SU-DHL-6 (cell line): ENCODE results near the gene PDE3B.
"Not testable (repeated sequence)": the region's sequence is repeated elsewhere in the genome, so short reads cannot be mapped to it uniquely, and the experiment has no call there.

Experiments
- H2AFZ ChIP-seq: fragments of 200-600 bp; sonication (generic); 2 replicates; pipeline ENCODE4 v1.6.1; 2014; ENCODE audit warnings: low read depth, mild to moderate bottlenecking, moderate library complexity, mixed read lengths, antibody characterized with exemption, low read length; ENCODE audit not compliant: severe bottlenecking
- H3F3A ChIP-seq: fragments of 200-600 bp; shearing (Covaris generic); 2 replicates; pipeline ENCODE4 v1.6.0; 2016; ENCODE audit warnings: antibody characterized with exemption, mild to moderate bottlenecking; ENCODE audit not compliant: insufficient read depth
- H3K27ac ChIP-seq: fragments of 200-600 bp; sonication (generic); 2 replicates; pipeline ENCODE4 v1.5.1; 2016; ENCODE audit warnings: low read depth, mild to moderate bottlenecking, low read length, moderate library complexity, mixed read lengths
- H3K27me3 ChIP-seq: fragments of 200-600 bp; sonication (generic), shearing (Covaris generic); 2 replicates; pipeline ENCODE4 v1.6.0; 2014; ENCODE audit warnings: mild to moderate bottlenecking, low read length
- H3K36me3 ChIP-seq: fragments of 200-600 bp; sonication (generic); 2 replicates; pipeline ENCODE4 v1.6.1; 2014; ENCODE audit warnings: mild to moderate bottlenecking, low read length, mixed read lengths
- H3K4me2 ChIP-seq: fragments of 300-600, 200-600 bp; shearing (Covaris generic), sonication (generic); 2 replicates; pipeline ENCODE4 v1.6.0; 2014; ENCODE audit warnings: low read length, low read depth, mild to moderate bottlenecking; ENCODE audit not compliant: poor library complexity, severe bottlenecking
- H3K4me3 ChIP-seq: fragments of 200-600 bp; sonication (generic); 2 replicates; pipeline ENCODE4 v1.5.1; 2014; ENCODE audit warnings: antibody characterized with exemption, low read length, mild to moderate bottlenecking, mixed read lengths; ENCODE audit not compliant: insufficient read depth, poor library complexity, severe bottlenecking
- H3K79me2 ChIP-seq: fragments of 200-600 bp; sonication (generic); 2 replicates; pipeline ENCODE4 v1.6.1; 2014; ENCODE audit warnings: mild to moderate bottlenecking, low read length, moderate library complexity; ENCODE audit not compliant: insufficient read depth
- H3K9ac ChIP-seq: fragments of 200-600 bp; sonication (generic); 2 replicates; pipeline ENCODE4 v1.7.0; 2014; ENCODE audit warnings: mild to moderate bottlenecking, low read length
- H3K9me2 ChIP-seq: fragments of 200-600 bp; sonication (generic); replicated peaks from 2 replicates; pipeline ENCODE4 v1.6.1; 2014; ENCODE audit warnings: low read length; ENCODE audit not compliant: insufficient read depth
- H3K9me3 ChIP-seq: fragments of 200-600 bp; sonication (generic); 2 replicates; pipeline ENCODE4 v1.6.1; 2014; ENCODE audit warnings: low read length, mixed read lengths; ENCODE audit not compliant: insufficient read depth
- H4K20me1 ChIP-seq: fragments of 200-600 bp; sonication (generic); 2 replicates; pipeline ENCODE4 v1.6.1; 2014; ENCODE audit warnings: low read depth, mild to moderate bottlenecking, antibody characterized with exemption, low read length, moderate library complexity, mixed read lengths
- CTCF ChIP-seq: fragments of 200-600 bp; sonication (generic); IDR thresholded peaks from one replicate; pipeline ENCODE4 v1.5.1; 2017; ENCODE audit warnings: antibody characterized with exemption, mild to moderate bottlenecking, low read length, moderate library complexity; ENCODE audit not compliant: insufficient read depth, poor library complexity, severe bottlenecking
- EZH2phosphoT487 ChIP-seq: fragments of 200-600 bp; sonication (generic), shearing (Covaris generic); conservative IDR thresholded peaks from 2 replicates; pipeline ENCODE4 v1.6.1; 2018; ENCODE audit warnings: mild to moderate bottlenecking, antibody characterized with exemption, low read length, moderate library complexity, mixed read lengths

The PDE3B gene

DNA sequence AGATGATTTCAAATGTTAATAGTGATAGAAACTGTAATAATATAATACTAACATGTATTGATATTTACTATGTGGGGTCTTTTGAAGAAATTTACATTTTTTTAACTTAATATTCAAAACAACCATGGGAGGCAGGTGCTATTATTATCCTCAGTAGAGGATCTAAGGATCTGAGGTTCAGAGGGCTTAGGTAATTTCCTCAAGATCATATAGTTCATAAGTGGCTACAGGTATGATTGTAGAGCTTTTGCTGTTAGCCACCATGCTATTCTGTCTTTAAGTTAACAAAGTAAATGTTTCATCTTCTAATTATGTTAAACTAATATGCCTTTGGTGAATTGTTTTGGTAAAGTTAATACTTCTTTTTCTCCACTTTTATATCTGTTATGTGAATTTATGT is 83.6 kb downstream of the PDE3B start:
- no peaks in the 10 kb centered on the region for H3K9me3 ChIP-seq
- no peaks in the 10 kb centered on the region for H3K36me3 ChIP-seq
- no peaks in the 10 kb centered on the region for H3F3A ChIP-seq
- no peaks in the 10 kb centered on the region for H3K79me2 ChIP-seq
- H3K9me2 ChIP-seq, result no peaks in the 10 kb centered on the region
- H3K9ac ChIP-seq, result no peak overlapping the region
- H2AFZ ChIP-seq, result no peak overlapping the region
- no peaks in the 10 kb centered on the region for H4K20me1 ChIP-seq
- H3K27ac ChIP-seq, result no peak overlapping the region
- no peak for TF ChIP-seq EZH2phosphoT487
- TF ChIP-seq CTCF, result no peak
- H3K4me2 ChIP-seq, result no peak overlapping the region
- H3K4me3 ChIP-seq, result no peak overlapping the region
- no peaks in the 10 kb centered on the region for H3K27me3 ChIP-seq

DNA sequence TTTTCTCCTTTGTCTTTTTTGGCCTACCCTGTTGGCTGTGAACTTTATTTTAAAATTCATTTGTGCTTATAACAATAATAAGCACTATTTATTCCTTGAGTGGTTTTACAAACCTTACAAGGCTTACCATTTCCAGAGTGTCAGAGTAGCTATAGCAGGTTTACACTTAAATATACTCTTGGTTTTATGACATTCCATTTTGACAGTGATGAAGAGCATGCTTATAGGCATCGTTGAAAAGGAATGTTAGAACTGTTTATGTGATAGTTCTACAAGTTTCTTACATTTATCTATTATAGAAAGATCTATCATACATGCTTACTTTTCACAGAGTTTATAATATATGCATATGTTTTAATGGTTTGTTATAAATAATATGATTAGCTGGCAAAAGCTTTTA is 84.1 kb downstream of the PDE3B start:
- Histone ChIP-seq H3K27ac (no peak overlapping the region), H3K9ac (no peak overlapping the region), H3K9me2 (no peaks in the 10 kb centered on the region), H3K27me3 (no peaks in the 10 kb centered on the region), H3K4me3 (no peak overlapping the region), H3K4me2 (no peak overlapping the region), H2AFZ (no peak overlapping the region), H4K20me1 (no peaks in the 10 kb centered on the region), H3F3A (no peaks in the 10 kb centered on the region), H3K79me2 (no peaks in the 10 kb centered on the region), H3K9me3 (no peaks in the 10 kb centered on the region), H3K36me3 (no peaks in the 10 kb centered on the region)
- TF ChIP-seq EZH2phosphoT487 (no peak), CTCF (no peak)

GRCh38 chr11:14740539-14740938 is 96.9 kb downstream of the PDE3B start:
- not testable (repeated sequence) for H3K79me2 ChIP-seq, H3K4me3 ChIP-seq, H3K9me3 ChIP-seq, H3K27ac ChIP-seq, H3K4me2 ChIP-seq, H3F3A ChIP-seq, H3K9me2 ChIP-seq, H3K9ac ChIP-seq, H3K36me3 ChIP-seq, H3K27me3 ChIP-seq, H2AFZ ChIP-seq, H4K20me1 ChIP-seq

GRCh38 chr11:14741195-14741594 is 97.6 kb downstream of the PDE3B start:
- no peak overlapping the region for H3K4me3 ChIP-seq
- H3K27ac ChIP-seq, result no peak overlapping the region
- H3F3A ChIP-seq, result no peaks in the 10 kb centered on the region
- H3K36me3 ChIP-seq, result no peaks in the 10 kb centered on the region
- H3K9me2 ChIP-seq, result no peaks in the 10 kb centered on the region
- H4K20me1 ChIP-seq, result no peaks in the 10 kb centered on the region
- no peak overlapping the region for H3K4me2 ChIP-seq
- H3K27me3 ChIP-seq, result 0 out of 2 replicates have a peak, but pooled peaks cover 2% of the 10 kb centered on the region
- H3K9me3 ChIP-seq, result no peaks in the 10 kb centered on the region
- H3K9ac ChIP-seq, result no peak overlapping the region
- H2AFZ ChIP-seq, result no peak overlapping the region
- TF ChIP-seq CTCF (no peak), EZH2phosphoT487 (no peak)
- no peaks in the 10 kb centered on the region for H3K79me2 ChIP-seq
